SH-SY5Y (cell line): Measurements from ENCODE around the gene PARVG.

Source experiments
- GATA2 ChIP-seq: IDR thresholded peaks from 2 replicates; pipeline ENCODE4 v1.6.1; 2011; ENCODE audit warnings: mild to moderate bottlenecking, low read depth, low read length
- GATA3 ChIP-seq: IDR thresholded peaks from 2 replicates; pipeline ENCODE4 v1.6.1; 2011; ENCODE audit warnings: low read depth, mild to moderate bottlenecking, low read length, moderate library complexity

GRCh38 chr22:44159221-44159620, 21.5 kb upstream of the PARVG start:
- TF ChIP-seq GATA2 = no peak
- TF ChIP-seq GATA3 = no peak
